ENCODE results near the gene DNAH10.
A peak's percentile ranks its signal among the peaks of the same experiment; 100 is the strongest.

Gene DNAH10

GRCh38 chr12:123761841-123762714, at the start of gene DNAH10:
Gene DNAH10 (plus strand): TSS chr12:123762301. CDS start chr12:123762337, 36 bp downstream.
- peak within 1 kb of the TSS; percentile 44 to 47 for H3K4me3 ChIP-seq (replicated peaks in 1 of 2; ENCODE audit: low read depth in 2 of 2, low read length in 2 of 2)
- no peak for TF ChIP-seq CTCF (IDR thresholded peaks at IDR 0.05; ENCODE audit: low read depth, low read length)
- peak; percentile 3 to 35 for DNase-seq (ENCODE audit: low read depth in 2 of 2)

- peak; percentile 5 to 17 for DNase-seq (ENCODE audit: low read depth in 2 of 2)
- peak overlapping the region; percentile 96 to 99 for H3K4me3 ChIP-seq (replicated peaks in 1 of 2; ENCODE audit: low read depth in 2 of 2, low read length in 2 of 2)
- TF ChIP-seq CTCF (IDR thresholded peaks at IDR 0.05; ENCODE audit: low read depth, low read length), result no peak
Observed at GRCh38 chr12:123712780-123713319, 49.3 kb upstream of the DNAH10 start.

GRCh38 chr12:123713398-123713797, 48.7 kb upstream of the DNAH10 start:
- TF ChIP-seq CTCF (IDR thresholded peaks at IDR 0.05; ENCODE audit: low read depth, low read length), result no peak
- DNase-seq (ENCODE audit: low read depth in 2 of 2), result peak; percentile 14 to 24

GRCh38 chr12:123713823-123714585, 48.1 kb upstream of the DNAH10 start:
- no peak for TF ChIP-seq CTCF (IDR thresholded peaks at IDR 0.05; ENCODE audit: low read depth, low read length)
- DNase-seq (ENCODE audit: low read depth in 2 of 2), result no peak
- H3K4me3 ChIP-seq (replicated peaks in 1 of 2; ENCODE audit: low read depth in 2 of 2, low read length in 2 of 2), result no peak overlapping the region

More at GRCh38 chr12:123713398-123713797, 48.7 kb upstream of the DNAH10 start:
- peak overlapping the region; percentile 96 to 99 for H3K4me3 ChIP-seq (replicated peaks in 1 of 2; ENCODE audit: low read depth in 2 of 2, low read length in 2 of 2)

- TF ChIP-seq CTCF (IDR thresholded peaks at IDR 0.05; ENCODE audit: low read depth, low read length), result no peak
- peak in 1 of 2 donors; percentile 3 for DNase-seq (ENCODE audit: low read depth in 2 of 2)
- no peak overlapping the region for H3K4me3 ChIP-seq (replicated peaks in 1 of 2; ENCODE audit: low read depth in 2 of 2, low read length in 2 of 2)
Observed at GRCh38 chr12:123715195-123715594, 46.9 kb upstream of the DNAH10 start.

- TF ChIP-seq CTCF (IDR thresholded peaks at IDR 0.05; ENCODE audit: low read depth, low read length), result no peak
- no peak for DNase-seq (ENCODE audit: low read depth in 2 of 2)
- H3K4me3 ChIP-seq (replicated peaks in 1 of 2; ENCODE audit: low read depth in 2 of 2, low read length in 2 of 2), result no peak overlapping the region
Observed at GRCh38 chr12:123717350-123717749, 44.8 kb upstream of the DNAH10 start.
